HEK293 (cell line): ENCODE data around the gene AGO1.

Experiments used
- ATF2 ChIP-seq: fragments of 450-650 bp; formaldehyde crosslinking; IDR thresholded peaks from 2 replicates; pipeline ENCODE4 v1.5.1; 2016; ENCODE audit warnings: missing biosample characterization, missing genetic modification characterization, low read depth
- CTCF ChIP-seq: fragments of 450-650 bp; formaldehyde crosslinking; IDR thresholded peaks from 2 replicates; pipeline ENCODE4 v1.5.1; 2016; ENCODE audit warnings: missing biosample characterization, missing genetic modification characterization
- MYNN ChIP-seq: fragments of 450-650 bp; formaldehyde crosslinking; IDR thresholded peaks from 2 replicates; pipeline ENCODE4 v1.5.1; 2016; ENCODE audit warnings: missing biosample characterization, missing genetic modification characterization, borderline replicate concordance
- REST ChIP-seq: fragments of 450-650 bp; formaldehyde crosslinking; IDR thresholded peaks from 2 replicates; pipeline ENCODE4 v1.5.1; 2016; ENCODE audit warnings: missing biosample characterization, missing genetic modification characterization
- SETDB1 ChIP-seq: IDR thresholded peaks from one replicate; pipeline ENCODE4 v1.6.1; 2017; ENCODE audit warnings: mild to moderate bottlenecking, low read length, moderate library complexity, mixed read lengths; ENCODE audit not compliant: insufficient read length
- ZBTB44 ChIP-seq: fragments of 450-650 bp; IDR thresholded peaks from 2 replicates; pipeline ENCODE4 v1.5.1; 2018; ENCODE audit warnings: missing biosample characterization, mild to moderate bottlenecking, missing genetic modification characterization
- ZBTB6 ChIP-seq: fragments of 450-650 bp; formaldehyde crosslinking; IDR thresholded peaks from 2 replicates; pipeline ENCODE4 v1.5.1; 2017; ENCODE audit warnings: missing biosample characterization, missing genetic modification characterization
- ZNF654 ChIP-seq: fragments of 450-650 bp; formaldehyde crosslinking; IDR thresholded peaks from 2 replicates; pipeline ENCODE4 v1.5.1; 2016; ENCODE audit warnings: low read depth, missing biosample characterization, missing genetic modification characterization
- ZNF768 ChIP-seq: fragments of 450-650 bp; formaldehyde crosslinking; IDR thresholded peaks from 2 replicates; pipeline ENCODE4 v1.5.1; 2018; ENCODE audit warnings: missing biosample characterization, mild to moderate bottlenecking, missing genetic modification characterization
- ZNF785 ChIP-seq: fragments of 450-650 bp; formaldehyde crosslinking; IDR thresholded peaks from 2 replicates; pipeline ENCODE4 v1.5.1; 2016; ENCODE audit warnings: missing biosample characterization, missing genetic modification characterization

- no peak for TF ChIP-seq CTCF (tag by site-specific recombination)
- TF ChIP-seq ZNF785, result no peak
- no peak for TF ChIP-seq ZNF768 (tag by site-specific recombination)
- TF ChIP-seq ZNF654, result no peak
- TF ChIP-seq ZBTB44, result no peak
- no peak for TF ChIP-seq REST (tag by site-specific recombination)
- TF ChIP-seq MYNN, result no peak
- no peak for TF ChIP-seq ATF2 (tag by site-specific recombination)
- no peak for TF ChIP-seq ZBTB6 (tag by site-specific recombination)
- no peak for TF ChIP-seq SETDB1
Observed at GRCh38 chr1:35860696-35861095, 22.3 kb upstream of the AGO1 start.
